Measurements from ENCODE around the gene LDLRAD4.

Gene LDLRAD4

DNA sequence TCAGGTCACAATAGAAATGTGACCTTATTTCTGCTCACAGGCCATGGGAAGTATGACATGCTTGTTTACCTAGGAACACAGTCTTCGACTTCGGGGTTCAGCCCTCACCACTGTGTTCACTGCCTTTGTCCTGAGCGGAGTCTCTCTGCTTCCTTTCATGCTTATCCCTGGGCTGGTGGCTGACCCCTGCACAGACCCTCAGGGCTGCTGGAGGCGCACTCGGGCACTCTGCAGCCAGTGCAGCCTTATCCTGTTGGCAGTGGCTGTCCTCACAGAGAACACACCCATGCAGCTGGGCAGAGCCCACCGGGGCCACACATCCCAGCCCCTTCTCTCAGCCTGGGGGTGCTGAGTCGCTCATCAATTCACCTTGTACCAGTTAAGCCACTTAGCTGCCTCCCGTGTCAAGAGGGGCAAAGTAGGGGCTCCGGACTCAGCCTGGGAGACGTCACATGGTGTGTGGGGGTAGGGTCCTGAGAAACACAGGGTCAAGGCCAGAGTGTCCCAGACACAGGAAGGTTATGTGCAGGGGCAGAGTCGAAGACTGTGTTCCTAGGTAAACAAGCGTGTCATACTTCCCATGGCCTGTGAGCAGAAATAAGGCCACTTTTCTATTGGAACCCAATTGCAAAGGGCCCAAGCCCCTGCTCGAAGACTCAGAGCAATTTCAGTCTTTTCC is 400.3 kb downstream of the LDLRAD4 start:
- in situ Hi-C loops (cut with MboI; ENCODE audit: low sequenced_read_pairs), result no loop called here
- Histone ChIP-seq H3K36me3 (replicated peaks) (no peaks in the 10 kb centered on the region), H3K4me3 (no peak overlapping the region), H3K9me3 (no peaks in the 10 kb centered on the region), H3K27me3 (ENCODE audit: low read depth) (peaks cover 5% of the 10 kb centered on the region; the same call in 1 of the 2 replicates), H3K4me1 (no peaks in the 10 kb centered on the region)
- DNase-seq (ENCODE audit: low spot score in 2 of 2), result no peak

DNA sequence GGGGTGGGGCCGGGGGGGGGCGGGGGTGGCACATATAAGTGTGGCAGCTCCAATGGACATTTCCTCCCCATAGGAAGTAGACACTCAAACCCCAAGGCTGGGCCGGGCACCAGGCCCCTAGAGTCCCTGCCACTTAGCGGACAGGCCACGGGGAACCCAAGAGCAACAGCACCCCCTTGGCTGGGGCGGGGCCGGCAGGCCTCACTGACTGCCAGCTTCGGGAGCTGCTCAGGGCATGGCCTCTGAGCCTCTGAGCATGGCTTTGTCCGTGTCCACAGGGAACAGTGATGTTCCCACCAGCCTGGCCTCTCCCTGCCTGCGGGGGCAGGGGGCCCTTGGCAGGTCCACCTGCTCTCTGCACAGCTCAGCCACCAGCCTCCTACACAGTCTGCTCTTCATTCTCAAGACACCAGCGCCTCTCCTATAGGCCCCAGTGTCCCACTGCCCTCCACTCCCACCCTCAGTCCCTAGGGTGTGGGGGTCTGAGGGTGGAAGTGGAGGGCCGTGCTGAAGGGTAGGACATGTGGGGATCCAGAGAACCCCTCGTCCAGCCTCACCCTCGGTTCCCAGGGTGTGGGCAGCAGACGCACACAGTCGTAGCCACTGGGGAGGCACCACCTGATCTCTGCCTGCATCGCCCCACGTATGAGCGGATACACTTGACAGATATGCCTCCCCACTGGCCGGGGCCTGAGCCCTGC is 401.1 kb downstream of the LDLRAD4 start:
- Histone ChIP-seq H3K9me3 (no peaks in the 10 kb centered on the region), H3K4me3 (no peak overlapping the region), H3K36me3 (replicated peaks) (no peaks in the 10 kb centered on the region), H3K27me3 (ENCODE audit: low read depth) (no peaks in the 10 kb centered on the region), H3K4me1 (no peaks in the 10 kb centered on the region)
- in situ Hi-C loops (cut with MboI; ENCODE audit: low sequenced_read_pairs), result no loop called here
- DNase-seq (ENCODE audit: low spot score in 2 of 2), result no peak

DNA sequence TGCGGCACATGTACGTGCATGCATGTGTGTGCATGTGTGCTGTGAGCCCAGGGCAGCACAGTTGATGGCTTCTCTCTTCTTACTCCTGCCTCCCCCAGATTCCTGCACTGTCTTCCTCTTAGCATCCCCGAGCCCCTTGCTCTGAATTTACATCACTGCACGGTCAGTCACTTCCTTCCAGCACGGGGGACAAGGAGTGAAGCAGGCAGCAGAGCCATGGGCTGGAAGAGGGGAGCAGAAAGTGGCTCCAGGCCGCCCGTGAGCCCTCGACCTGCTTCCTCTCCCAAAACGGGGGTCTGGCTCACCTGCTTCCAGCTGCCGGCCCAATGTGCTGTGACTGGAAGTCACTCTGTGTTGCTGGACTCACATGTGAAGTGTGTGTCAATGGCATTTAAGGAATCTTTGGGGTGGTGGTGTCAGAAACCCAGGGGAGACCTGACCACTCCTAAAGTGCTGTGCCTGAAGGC is 401.7 kb downstream of the LDLRAD4 start:
- no peaks in the 10 kb centered on the region for H3K4me1 ChIP-seq
- H3K9me3 ChIP-seq, result no peaks in the 10 kb centered on the region
- H3K4me3 ChIP-seq, result no peak overlapping the region
- no peaks in the 10 kb centered on the region for H3K27me3 ChIP-seq (ENCODE audit: low read depth)
- DNase-seq (ENCODE audit: low spot score in 2 of 2), result no peak
- H3K36me3 ChIP-seq (replicated peaks), result no peaks in the 10 kb centered on the region
- in situ Hi-C loops (cut with MboI; ENCODE audit: low sequenced_read_pairs), result no loop called here

DNA sequence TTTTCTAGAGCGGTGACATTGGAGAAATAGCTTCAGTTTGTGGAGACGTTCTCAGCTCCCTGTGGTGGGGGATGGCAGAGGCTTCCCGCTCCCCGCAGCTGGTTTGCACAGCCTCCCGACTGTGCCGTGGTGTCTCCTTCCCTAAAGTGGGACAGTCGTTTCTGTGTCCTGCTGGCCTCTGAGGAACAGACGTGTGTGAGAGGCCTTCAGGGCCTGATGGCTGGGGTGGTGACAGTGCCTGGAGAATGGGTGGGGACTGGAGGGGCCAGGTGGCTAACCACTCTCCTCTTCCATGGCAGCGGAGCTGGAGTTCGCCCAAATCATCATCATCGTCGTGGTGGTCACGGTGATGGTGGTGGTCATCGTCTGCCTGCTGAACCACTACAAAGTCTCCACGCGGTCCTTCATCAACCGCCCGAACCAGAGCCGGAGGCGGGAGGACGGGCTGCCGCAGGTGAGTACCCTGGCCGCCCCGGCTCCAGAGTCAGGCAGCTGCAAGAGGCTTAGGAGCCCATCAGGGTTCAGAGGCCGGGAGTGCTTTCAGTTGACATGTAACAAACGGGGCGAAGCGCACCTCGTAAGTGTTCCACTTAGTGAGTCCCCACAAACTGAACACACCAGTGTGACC is 402.4 kb downstream of the LDLRAD4 start:
- no peak overlapping the region for H3K4me3 ChIP-seq
- H3K27me3 ChIP-seq (ENCODE audit: low read depth), result no peaks in the 10 kb centered on the region
- H3K36me3 ChIP-seq (replicated peaks), result no peaks in the 10 kb centered on the region
- DNase-seq (ENCODE audit: low spot score in 2 of 2), result no peak
- no peaks in the 10 kb centered on the region for H3K9me3 ChIP-seq
- in situ Hi-C loops (cut with MboI; ENCODE audit: low sequenced_read_pairs), result no loop called here
- H3K4me1 ChIP-seq, result no peaks in the 10 kb centered on the region

DNA sequence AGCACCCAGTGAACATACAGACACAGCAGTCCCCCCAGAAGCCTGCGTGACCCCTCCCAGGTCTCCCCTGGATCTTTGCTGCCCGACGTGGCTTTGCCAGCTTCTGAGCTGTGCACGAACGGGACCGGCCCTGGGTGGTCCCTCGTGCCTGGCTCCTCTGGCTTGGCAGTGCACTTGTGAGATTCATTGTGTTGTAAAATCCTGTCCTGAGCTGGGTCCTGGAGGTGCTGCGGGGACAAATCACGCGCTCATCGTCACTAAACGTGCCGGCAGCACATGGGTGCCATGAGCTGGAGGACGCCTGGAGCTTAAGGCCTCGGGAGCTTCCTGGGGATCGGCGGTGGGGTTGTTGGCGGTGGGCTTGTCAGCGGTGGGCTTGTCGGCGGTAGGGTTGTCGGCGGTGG is 402.9 kb downstream of the LDLRAD4 start:
- Histone ChIP-seq H3K27me3 (ENCODE audit: low read depth) (no peaks in the 10 kb centered on the region), H3K36me3 (replicated peaks) (no peaks in the 10 kb centered on the region), H3K9me3 (no peaks in the 10 kb centered on the region), H3K4me1 (no peaks in the 10 kb centered on the region), H3K4me3 (no peak overlapping the region)
- in situ Hi-C loops (cut with MboI; ENCODE audit: low sequenced_read_pairs), result no loop called here
- DNase-seq (ENCODE audit: low spot score in 2 of 2), result no peak

DNA sequence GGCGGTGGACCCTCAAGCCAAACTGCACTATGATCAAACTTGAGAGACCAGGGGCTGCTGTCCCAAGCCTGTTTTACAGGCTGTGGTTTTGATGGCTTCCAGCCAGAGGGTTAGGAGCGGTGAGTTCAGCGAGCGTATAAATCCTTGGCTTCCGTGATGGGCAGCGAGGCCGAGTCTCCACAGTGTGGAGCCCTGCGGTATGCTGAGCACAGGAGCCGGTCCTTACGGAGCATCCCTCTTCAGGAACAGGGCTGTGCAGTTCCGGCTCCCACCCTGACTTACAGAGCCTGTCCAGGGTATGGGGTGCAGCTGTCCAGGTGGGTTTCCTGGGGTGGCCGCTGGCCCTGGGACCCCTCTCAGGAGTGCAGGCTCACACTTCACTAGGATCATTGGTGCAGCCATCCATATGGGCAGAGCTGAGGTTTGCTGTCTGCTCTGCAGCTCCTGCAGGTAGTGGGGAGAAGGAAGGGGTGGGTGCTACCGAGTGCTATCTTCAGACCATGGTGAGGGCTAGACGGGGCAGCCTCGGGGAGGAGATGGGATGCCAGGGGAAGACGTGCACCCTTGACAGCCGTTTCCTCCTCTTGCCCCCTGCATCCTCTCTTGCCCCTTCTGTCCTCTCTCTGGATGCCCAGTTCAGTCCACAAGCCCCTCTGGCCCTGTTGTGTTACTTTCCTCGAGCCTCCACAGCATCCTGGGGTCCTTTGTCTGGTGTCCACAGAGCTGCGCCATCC is 403.5 kb downstream of the LDLRAD4 start:
- no peak for DNase-seq (ENCODE audit: low spot score in 2 of 2)
- H3K4me3 ChIP-seq, result no peak overlapping the region
- H3K9me3 ChIP-seq, result no peaks in the 10 kb centered on the region
- H3K36me3 ChIP-seq (replicated peaks), result no peaks in the 10 kb centered on the region
- no peaks in the 10 kb centered on the region for H3K27me3 ChIP-seq (ENCODE audit: low read depth)
- in situ Hi-C loops (cut with MboI; ENCODE audit: low sequenced_read_pairs), result no loop called here
- no peaks in the 10 kb centered on the region for H3K4me1 ChIP-seq

DNA sequence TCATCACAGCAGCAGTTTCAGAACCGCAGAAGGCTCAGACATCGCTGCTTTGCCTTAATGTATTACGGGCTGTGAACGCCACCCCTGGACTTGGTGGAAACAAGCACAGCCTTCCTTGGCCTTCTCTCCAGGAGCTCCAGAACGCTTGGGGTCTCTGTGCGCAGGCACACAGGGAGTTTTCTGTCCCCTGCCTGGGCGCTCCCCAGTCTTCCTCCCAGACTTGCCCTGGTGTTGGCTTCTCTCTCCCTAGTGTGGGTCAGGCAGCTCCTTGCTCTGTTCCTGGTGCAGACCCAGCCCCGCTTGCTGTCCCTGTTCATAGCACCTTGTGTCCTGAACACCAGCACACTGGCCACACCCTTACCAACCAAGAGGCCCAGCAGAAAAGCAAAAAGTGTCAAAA is 404.2 kb downstream of the LDLRAD4 start:
- in situ Hi-C loops (cut with MboI; ENCODE audit: low sequenced_read_pairs), result no loop called here
- Histone ChIP-seq H3K9me3 (no peaks in the 10 kb centered on the region), H3K27me3 (ENCODE audit: low read depth) (no peaks in the 10 kb centered on the region), H3K4me1 (no peaks in the 10 kb centered on the region), H3K4me3 (no peak overlapping the region), H3K36me3 (replicated peaks) (no peaks in the 10 kb centered on the region)
- DNase-seq (ENCODE audit: low spot score in 2 of 2), result no peak

DNA sequence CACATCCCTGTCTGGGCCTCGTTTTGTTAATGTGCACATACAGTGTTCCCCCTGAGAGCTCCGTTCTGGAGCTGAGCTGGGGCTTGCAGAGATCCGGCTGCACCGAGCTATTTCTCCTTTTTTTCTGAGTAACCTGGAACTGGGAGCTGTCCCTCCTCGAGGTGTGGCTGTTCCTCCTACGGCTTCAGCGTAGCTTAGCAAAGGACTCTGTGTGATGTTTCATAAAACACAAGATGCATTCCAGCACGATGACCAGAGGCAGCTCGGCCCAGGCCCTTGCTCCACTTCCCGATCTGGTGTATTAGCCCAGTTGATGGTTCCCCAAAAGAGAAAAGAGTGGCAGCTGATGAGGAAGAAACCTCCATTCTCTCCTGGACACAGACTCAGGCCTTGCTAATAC is 404.8 kb downstream of the LDLRAD4 start:
- H3K36me3 ChIP-seq (replicated peaks), result no peaks in the 10 kb centered on the region
- in situ Hi-C loops (cut with MboI; ENCODE audit: low sequenced_read_pairs), result no loop called here

DNA sequence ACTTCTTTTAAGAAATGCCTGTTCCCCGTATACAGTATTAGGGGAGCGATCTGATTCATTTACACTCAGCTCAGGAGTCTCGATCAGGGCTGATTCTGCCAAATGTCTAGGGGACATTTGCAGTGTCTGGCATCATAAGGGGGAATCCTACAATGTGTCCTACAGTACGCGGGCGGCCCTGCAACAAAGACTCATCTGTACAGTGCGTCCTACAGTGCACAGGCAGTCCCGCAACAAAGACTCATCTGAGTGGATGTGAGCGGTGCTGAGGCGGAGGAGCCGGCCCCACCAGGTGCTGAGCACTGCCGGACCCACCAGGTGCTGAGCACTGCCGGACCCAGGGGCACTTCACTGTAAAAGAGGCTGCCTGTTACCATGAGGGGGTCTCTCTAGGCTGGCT is 405.3 kb downstream of the LDLRAD4 start:
- in situ Hi-C loops (cut with MboI; ENCODE audit: low sequenced_read_pairs), result no loop called here
- no peaks in the 10 kb centered on the region for H3K4me1 ChIP-seq
- H3K9me3 ChIP-seq, result no peaks in the 10 kb centered on the region
- no peak for DNase-seq (ENCODE audit: low spot score in 2 of 2)
- no peaks in the 10 kb centered on the region for H3K36me3 ChIP-seq (replicated peaks)
- H3K27me3 ChIP-seq (ENCODE audit: low read depth), result no peaks in the 10 kb centered on the region
- no peak overlapping the region for H3K4me3 ChIP-seq

More for the DNA sequence above, 404.8 kb downstream of the LDLRAD4 start:
- no peaks in the 10 kb centered on the region for H3K4me1 ChIP-seq
- DNase-seq (ENCODE audit: low spot score in 2 of 2), result no peak
- no peaks in the 10 kb centered on the region for H3K9me3 ChIP-seq
- H3K4me3 ChIP-seq, result no peak overlapping the region
- no peaks in the 10 kb centered on the region for H3K27me3 ChIP-seq (ENCODE audit: low read depth)

DNA sequence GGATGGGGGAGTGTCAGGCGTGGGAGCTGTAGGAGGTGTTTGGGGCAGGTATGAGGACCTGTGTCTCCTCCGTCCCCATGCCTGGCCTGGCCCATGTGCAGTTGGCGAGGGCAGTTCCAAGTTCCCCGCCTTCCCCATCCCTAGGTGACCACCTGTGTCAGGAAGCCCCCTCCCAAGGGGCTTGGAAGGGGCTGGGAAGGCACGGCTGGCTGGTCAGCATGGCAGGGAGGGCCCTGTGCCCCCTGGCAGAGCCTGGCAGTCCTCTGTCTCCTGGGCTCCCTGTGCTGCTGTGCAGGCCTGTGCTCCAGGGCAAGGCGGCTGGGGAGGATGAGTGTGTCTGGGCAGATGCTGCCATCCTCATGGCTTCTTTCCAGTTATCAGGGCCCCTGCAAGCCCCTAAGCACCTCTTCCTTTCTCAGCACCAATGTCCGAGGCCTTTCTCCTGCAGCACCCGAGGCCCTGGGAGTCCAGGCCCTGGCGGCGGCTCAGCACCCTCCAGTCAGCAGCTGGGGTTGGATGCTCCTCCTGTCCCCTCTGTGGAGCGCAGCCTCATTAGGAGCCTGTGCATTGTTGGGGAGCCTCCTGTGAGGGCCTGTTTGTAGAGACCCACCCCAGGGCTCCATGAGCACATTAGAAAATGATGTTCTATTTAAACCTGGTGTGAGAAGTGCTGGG is 406.1 kb downstream of the LDLRAD4 start:
- Histone ChIP-seq H3K36me3 (replicated peaks) (no peaks in the 10 kb centered on the region), H3K4me1 (no peaks in the 10 kb centered on the region), H3K4me3 (no peak overlapping the region), H3K27me3 (ENCODE audit: low read depth) (no peaks in the 10 kb centered on the region), H3K9me3 (no peaks in the 10 kb centered on the region)
- in situ Hi-C loops (cut with MboI; ENCODE audit: low sequenced_read_pairs), result loop anchor here (25.0 kb wide), 1 partner anchor 412 kb away; the partner anchor contains the start of gene LDLRAD4
- no peak for DNase-seq (ENCODE audit: low spot score in 2 of 2)

DNA sequence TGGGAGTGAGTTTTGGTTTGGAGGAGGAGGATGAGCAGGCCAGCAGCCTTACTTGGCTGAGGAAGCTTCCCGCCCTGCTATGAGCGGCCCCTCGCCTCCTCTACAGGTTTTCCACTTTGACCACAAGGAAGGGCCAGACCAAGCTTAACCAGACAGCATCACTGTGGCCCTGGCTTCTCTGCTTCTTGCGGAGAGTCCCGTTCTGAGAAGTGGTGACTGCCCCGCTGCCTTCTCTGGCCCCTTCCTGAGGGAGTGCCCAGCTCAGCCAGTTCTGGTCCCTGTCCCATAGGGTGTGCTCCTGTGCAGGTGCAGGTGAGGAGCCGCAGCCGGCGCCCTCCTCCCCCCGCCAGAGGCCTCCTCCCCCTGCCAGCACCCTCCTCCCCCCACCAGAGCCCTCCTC is 406.8 kb downstream of the LDLRAD4 start:
- in situ Hi-C loops (cut with MboI; ENCODE audit: low sequenced_read_pairs), result loop anchor here (25.0 kb wide), 1 partner anchor 413 kb away; the partner anchor contains the start of gene LDLRAD4
- H3K9me3 ChIP-seq, result no peaks in the 10 kb centered on the region
- no peaks in the 10 kb centered on the region for H3K27me3 ChIP-seq (ENCODE audit: low read depth)
- no peaks in the 10 kb centered on the region for H3K4me1 ChIP-seq
- DNase-seq (ENCODE audit: low spot score in 2 of 2), result no peak
- no peak overlapping the region for H3K4me3 ChIP-seq
- no peaks in the 10 kb centered on the region for H3K36me3 ChIP-seq (replicated peaks)

DNA sequence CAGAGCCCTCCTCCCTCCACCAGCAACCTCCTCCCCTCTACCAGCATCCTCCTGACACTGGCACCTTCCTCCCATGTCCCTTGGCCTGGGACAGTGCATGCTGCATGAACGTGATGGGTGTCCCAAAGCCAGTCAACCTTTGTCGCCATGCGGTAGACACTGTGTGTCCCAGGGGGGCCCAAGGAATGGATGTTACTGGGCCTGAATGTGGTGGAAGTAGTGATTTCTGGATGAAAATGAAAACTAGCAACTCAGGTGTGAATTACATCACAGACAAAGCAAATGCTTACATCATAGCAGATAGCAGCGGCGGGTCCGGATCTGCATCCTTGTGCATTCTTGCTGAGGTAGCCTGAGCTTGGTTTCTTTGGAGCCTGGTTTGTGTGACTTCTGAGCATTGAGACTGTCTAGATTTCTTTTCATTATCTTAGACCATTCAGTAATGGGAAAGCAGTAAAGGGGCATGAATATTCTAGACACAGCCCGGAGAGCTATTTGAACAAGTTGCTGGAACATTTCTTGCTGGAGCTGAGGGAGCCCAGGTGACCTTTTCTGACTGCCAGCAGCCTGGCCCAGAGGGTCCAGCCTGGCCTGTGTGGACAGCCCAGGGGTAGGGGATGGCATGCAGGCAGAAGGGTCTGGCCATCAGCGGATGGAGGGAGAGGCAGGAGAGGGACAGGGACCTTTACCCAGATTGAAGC is 407.4 kb downstream of the LDLRAD4 start:
- H3K27me3 ChIP-seq (ENCODE audit: low read depth), result no peaks in the 10 kb centered on the region
- no peaks in the 10 kb centered on the region for H3K36me3 ChIP-seq (replicated peaks)
- H3K4me3 ChIP-seq, result no peak overlapping the region
- H3K9me3 ChIP-seq, result no peaks in the 10 kb centered on the region
- H3K4me1 ChIP-seq, result no peaks in the 10 kb centered on the region
- in situ Hi-C loops (cut with MboI; ENCODE audit: low sequenced_read_pairs), result loop anchor here (25.0 kb wide), 1 partner anchor 414 kb away; the partner anchor contains the start of gene LDLRAD4
- no peak for DNase-seq (ENCODE audit: low spot score in 2 of 2)

DNA sequence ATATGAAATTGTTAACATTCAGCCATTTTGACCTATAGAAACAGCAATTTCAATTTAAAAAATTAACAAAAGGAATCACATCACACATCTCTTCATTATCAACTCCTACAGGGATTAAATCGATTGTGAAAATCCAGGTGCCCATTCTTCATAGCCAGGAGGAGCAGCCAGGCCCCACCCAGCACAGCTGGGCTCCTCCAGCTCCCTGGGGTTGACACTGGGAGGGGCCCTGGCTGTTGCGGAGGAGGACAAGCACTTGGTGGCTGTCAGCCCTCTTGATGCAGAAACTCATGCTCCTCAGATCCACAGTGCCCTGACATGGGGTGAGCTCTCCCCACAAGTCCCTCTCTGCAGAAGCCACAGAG is 408.0 kb downstream of the LDLRAD4 start:
- Histone ChIP-seq H3K36me3 (replicated peaks) (no peaks in the 10 kb centered on the region), H3K4me1 (no peaks in the 10 kb centered on the region), H3K4me3 (no peak overlapping the region), H3K9me3 (no peaks in the 10 kb centered on the region), H3K27me3 (ENCODE audit: low read depth) (no peaks in the 10 kb centered on the region)
- no peak for DNase-seq (ENCODE audit: low spot score in 2 of 2)
- in situ Hi-C loops (cut with MboI; ENCODE audit: low sequenced_read_pairs), result loop anchor here (25.0 kb wide), 1 partner anchor 414 kb away; the partner anchor contains the start of gene LDLRAD4

Measured in HAP-1 (cell line).